PC-9 (cell line): Measurements from ENCODE around the gene GAS5.

ENCODE experiments used
- EZH2 ChIP-seq: fragments of 200-600 bp; sonication (generic); IDR thresholded peaks from 2 replicates; pipeline ENCODE4 v1.8.0; 2017; ENCODE audit warnings: antibody characterized with exemption, low read depth
- TF ChIP-seq, protein P1 (sequence below): fragments of 200-600 bp; sonication (generic); conservative IDR thresholded peaks from 2 replicates; pipeline ENCODE4 v1.6.1; 2017; ENCODE audit warnings: mixed run types, antibody characterized with exemption, mild to moderate bottlenecking, moderate library complexity

DNA sequence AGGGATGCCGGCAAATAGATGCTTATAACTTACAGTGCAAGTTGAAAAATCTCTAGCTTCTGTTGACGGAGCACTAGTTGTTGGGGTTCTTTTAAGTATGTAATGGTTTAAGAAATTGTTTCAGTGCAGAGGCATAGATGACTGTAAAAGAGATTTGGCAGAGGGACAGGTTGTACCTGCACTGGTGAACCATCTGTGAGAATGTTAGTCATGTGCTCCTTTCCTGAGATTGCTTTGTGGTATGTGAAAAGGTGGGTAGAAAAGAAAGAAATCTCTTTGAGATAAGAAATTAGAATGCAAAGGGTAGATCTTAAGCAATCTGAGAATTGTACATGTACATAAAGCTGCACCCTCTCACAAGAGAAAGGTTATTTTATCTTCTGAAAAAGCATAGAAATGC, 19.8 kb upstream of the GAS5 start:
- TF ChIP-seq, protein P1, sequence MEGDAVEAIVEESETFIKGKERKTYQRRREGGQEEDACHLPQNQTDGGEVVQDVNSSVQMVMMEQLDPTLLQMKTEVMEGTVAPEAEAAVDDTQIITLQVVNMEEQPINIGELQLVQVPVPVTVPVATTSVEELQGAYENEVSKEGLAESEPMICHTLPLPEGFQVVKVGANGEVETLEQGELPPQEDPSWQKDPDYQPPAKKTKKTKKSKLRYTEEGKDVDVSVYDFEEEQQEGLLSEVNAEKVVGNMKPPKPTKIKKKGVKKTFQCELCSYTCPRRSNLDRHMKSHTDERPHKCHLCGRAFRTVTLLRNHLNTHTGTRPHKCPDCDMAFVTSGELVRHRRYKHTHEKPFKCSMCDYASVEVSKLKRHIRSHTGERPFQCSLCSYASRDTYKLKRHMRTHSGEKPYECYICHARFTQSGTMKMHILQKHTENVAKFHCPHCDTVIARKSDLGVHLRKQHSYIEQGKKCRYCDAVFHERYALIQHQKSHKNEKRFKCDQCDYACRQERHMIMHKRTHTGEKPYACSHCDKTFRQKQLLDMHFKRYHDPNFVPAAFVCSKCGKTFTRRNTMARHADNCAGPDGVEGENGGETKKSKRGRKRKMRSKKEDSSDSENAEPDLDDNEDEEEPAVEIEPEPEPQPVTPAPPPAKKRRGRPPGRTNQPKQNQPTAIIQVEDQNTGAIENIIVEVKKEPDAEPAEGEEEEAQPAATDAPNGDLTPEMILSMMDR = no peak
- TF ChIP-seq EZH2 = no peak
